GM23338 (cell line): ENCODE data around the gene NPIPA5. TPM values are rescaled to one million over a fixed set of nuclear protein-coding genes. Genes with fewer than 3 reads are reported as not detected.
A peak's percentile ranks its signal among the peaks of the same experiment; 100 is the strongest.

ENCODE experiments used
- ATAC-seq: fragments of 200-7000 bp; cut with Tn5 transposase; 3 replicates; pipeline ENCODE4 v1.9.1; 2020
- DNase-seq: peaks from one replicate; pipeline ENCODE4 v3.0.0-alpha.2; 2015; ENCODE audit warnings: low spot score
- H2AFZ ChIP-seq: fragments of 200-600 bp; sonication (generic); 2 replicates; pipeline ENCODE4 v1.8.0; 2016; ENCODE audit warnings: antibody characterized with exemption, mild to moderate bottlenecking, moderate library complexity
- H3F3A ChIP-seq: fragments of 200-600 bp; sonication (generic); replicated peaks from 2 replicates; pipeline ENCODE4 v1.8.0; 2017; ENCODE audit warnings: antibody characterized with exemption, mixed run types, low read depth
- H3K27ac ChIP-seq: fragments of 200-600 bp; sonication (generic); 2 replicates; pipeline ENCODE4 v1.6.1; 2016; ENCODE audit warnings: low read depth
- H3K27me3 ChIP-seq: fragments of 200-600 bp; sonication (generic); 2 replicates; pipeline ENCODE4 v1.8.0; 2016; ENCODE audit warnings: mild to moderate bottlenecking, mixed run types, moderate library complexity; ENCODE audit not compliant: insufficient read depth
- H3K36me3 ChIP-seq: fragments of 200-600 bp; sonication (generic); 2 replicates; pipeline ENCODE4 v1.8.0; 2016; ENCODE audit warnings: mild to moderate bottlenecking; ENCODE audit not compliant: insufficient read depth
- H3K4me1 ChIP-seq: fragments of 200-600 bp; sonication (generic); 2 replicates; pipeline ENCODE4 v1.8.0; 2016; ENCODE audit warnings: mild to moderate bottlenecking, moderate library complexity; ENCODE audit not compliant: insufficient read depth
- H3K4me2 ChIP-seq: fragments of 200-600 bp; sonication (generic); 2 replicates; pipeline ENCODE4 v1.7.1; 2017; ENCODE audit warnings: mixed run types
- H3K4me3 ChIP-seq: fragments of 200-600 bp; sonication (generic); 2 replicates; pipeline ENCODE4 v1.6.1; 2016; ENCODE audit warnings: mixed run types
- H3K79me2 ChIP-seq: fragments of 200-600 bp; sonication (generic); replicated peaks from 2 replicates; pipeline ENCODE4 v1.8.0; 2017; ENCODE audit warnings: mild to moderate bottlenecking; ENCODE audit not compliant: insufficient read depth
- H3K9me2 ChIP-seq: fragments of 200-600 bp; sonication (generic); 2 replicates; pipeline ENCODE4 v1.8.0; 2017; ENCODE audit not compliant: insufficient read depth
- H4K20me1 ChIP-seq: fragments of 200-600 bp; sonication (generic); replicated peaks from 2 replicates; pipeline ENCODE4 v1.8.0; 2017; ENCODE audit warnings: mild to moderate bottlenecking; ENCODE audit not compliant: insufficient read depth
- H3K27ac Mint-ChIP-seq: 2 replicates; pipeline ENCODE4 v1.8.0; 2020; ENCODE audit warnings: inconsistent platforms, mild to moderate bottlenecking, moderate library complexity, mixed read lengths
- H3K27me3 Mint-ChIP-seq: 3 replicates; pipeline ENCODE4 v1.8.0; 2022; ENCODE audit warnings: low read depth, mild to moderate bottlenecking, moderate library complexity, mixed read lengths, inconsistent platforms; ENCODE audit not compliant: insufficient read depth, poor library complexity
- H3K36me3 Mint-ChIP-seq: 3 replicates; pipeline ENCODE4 v1.8.0; 2021; ENCODE audit warnings: low read depth, mild to moderate bottlenecking, inconsistent platforms, moderate library complexity, mixed read lengths
- H3K4me1 Mint-ChIP-seq: 3 replicates; pipeline ENCODE4 v1.8.0; 2020; ENCODE audit warnings: mild to moderate bottlenecking, inconsistent platforms, mixed read lengths
- H3K4me3 Mint-ChIP-seq: 3 replicates; pipeline ENCODE4 v1.8.0; 2021; ENCODE audit warnings: moderate library complexity, mild to moderate bottlenecking, inconsistent platforms, mixed read lengths
- H3K9me3 Mint-ChIP-seq: 3 replicates; pipeline ENCODE4 v1.8.0; 2020; ENCODE audit warnings: moderate library complexity, mild to moderate bottlenecking, inconsistent platforms, mixed read lengths
- EZH2phosphoT487 ChIP-seq: fragments of 200-600 bp; sonication (generic); IDR thresholded peaks from one replicate; pipeline ENCODE4 v1.8.1; 2018; ENCODE audit warnings: antibody characterized with exemption; ENCODE audit not compliant: unreplicated experiment
- JUNB ChIP-seq: IDR thresholded peaks from one replicate; pipeline ENCODE4 v1.6.1; 2016; ENCODE audit warnings: antibody characterized with exemption; ENCODE audit not compliant: unreplicated experiment
- NANOG ChIP-seq: IDR thresholded peaks from 2 replicates; pipeline ENCODE4 v1.6.1; 2016; ENCODE audit warnings: antibody characterized with exemption, borderline replicate concordance
- POLR2AphosphoS5 ChIP-seq: IDR thresholded peaks from 2 replicates; pipeline ENCODE4 v1.6.1; 2016; ENCODE audit warnings: antibody characterized with exemption, low read depth
- REST ChIP-seq: IDR thresholded peaks from one replicate; pipeline ENCODE4 v1.6.1; 2018; ENCODE audit warnings: antibody characterized with exemption; ENCODE audit not compliant: unreplicated experiment
- ZNF114 ChIP-seq: fragments of 250-450 bp; sonication (Bioruptor Pico); IDR thresholded peaks from 2 replicates; pipeline ENCODE4 v1.5.0; 2020; ENCODE audit warnings: mild to moderate bottlenecking, moderate library complexity
- ZNF331 ChIP-seq: fragments of 250-450 bp; sonication (Bioruptor Pico); IDR thresholded peaks from 2 replicates; pipeline ENCODE4 v1.5.0; 2020; ENCODE audit warnings: low read depth, mild to moderate bottlenecking, moderate library complexity
- polyA plus RNA-seq: library from polyadenylated mRNA; unstranded; fragments of >200 nt; fragmentation: Nextera tagmentation; extraction: Ambion mirVana; gene quantifications from 2 replicates; pipeline ENCODE4 v1.2.1, GENCODE V29; 2016
- total RNA-seq: library from RNA; depleted of rRNA; stranded (reverse); fragments of >200 nt; shearing (Covaris generic); gene quantifications from 2 replicates; pipeline ENCODE4 v1.2.3, GENCODE V29; 2014
- TF ChIP-seq, protein P1 (sequence below): IDR thresholded peaks from 2 replicates; pipeline ENCODE4 v1.6.1; 2016; ENCODE audit warnings: antibody characterized with exemption
- TF ChIP-seq, protein P2 (sequence below), 2 experiments: fragments of 200-600 bp in 1 of 2; sonication (generic) in 1 of 2; conservative IDR thresholded peaks; 2 replicates each; pipeline versions ENCODE4 v1.5.1 to v1.6.1; 2016 to 2017; ENCODE audit warnings: antibody characterized with exemption in 2 of 2, low read depth in 2 of 2, mild to moderate bottlenecking in 2 of 2, moderate library complexity in 1 of 2

NPIPA5 gene
- total and polyA plus RNA-seq, 2 experiments from 2014 or later, result 0.56 to 2.7 TPM

- Mint-ChIP-seq H3K36me3 (no peaks in the 10 kb centered on the region), H3K4me1 (no peaks in the 10 kb centered on the region)
- no peaks in the 10 kb centered on the region for H3F3A ChIP-seq
These were observed 47.8 kb upstream of the NPIPA5 start for GRCh38 chr16:15425861-15426260.

DNA sequence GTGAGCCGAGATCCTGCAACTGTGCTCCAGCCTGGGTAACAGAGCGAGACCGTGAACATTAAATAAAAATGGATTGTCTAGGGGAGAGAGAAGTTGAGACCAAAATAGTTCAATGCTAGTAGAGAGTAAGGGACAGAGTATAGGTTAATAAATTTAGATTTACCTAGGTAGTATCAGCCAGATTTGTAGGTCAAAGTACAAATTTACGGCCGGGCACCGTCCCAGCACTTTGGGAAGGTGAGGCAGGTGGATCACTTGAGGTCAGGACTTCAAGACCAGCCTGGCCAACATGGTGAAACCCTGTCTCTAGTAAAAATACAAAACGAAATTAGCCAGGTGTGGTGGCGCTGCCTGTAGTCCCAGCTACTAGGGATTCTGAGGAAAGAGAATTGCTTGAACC lies 44.1 kb upstream of the NPIPA5 start:
- Histone ChIP-seq H3F3A (no peaks in the 10 kb centered on the region), H3K4me3 (no peak overlapping the region), H3K79me2 (no peaks in the 10 kb centered on the region), H2AFZ (no peak overlapping the region), H3K4me2 (no peak overlapping the region), H3K27ac (no peak overlapping the region), H4K20me1 (0 out of 2 replicates have a peak, but pooled peaks cover 3% of the 10 kb centered on the region), H3K36me3 (no peaks in the 10 kb centered on the region), H3K4me1 (no peaks in the 10 kb centered on the region), H3K9me2 (no peaks in the 10 kb centered on the region), H3K27me3 (no peaks in the 10 kb centered on the region)
- ATAC-seq, result no peak
- Mint-ChIP-seq H3K4me1 (no peaks in the 10 kb centered on the region), H3K4me3 (no peak overlapping the region), H3K9me3 (no peaks in the 10 kb centered on the region), H3K27ac (no peak overlapping the region), H3K36me3 (no peaks in the 10 kb centered on the region), H3K27me3 (peaks cover 3% of the 10 kb centered on the region)
- DNase-seq, result no peak
- TF ChIP-seq EZH2phosphoT487, result no peak
- TF ChIP-seq ZNF331 (CRISPR knock-in tag), result no peak
- TF ChIP-seq JUNB, result no peak
- TF ChIP-seq, protein P1, sequence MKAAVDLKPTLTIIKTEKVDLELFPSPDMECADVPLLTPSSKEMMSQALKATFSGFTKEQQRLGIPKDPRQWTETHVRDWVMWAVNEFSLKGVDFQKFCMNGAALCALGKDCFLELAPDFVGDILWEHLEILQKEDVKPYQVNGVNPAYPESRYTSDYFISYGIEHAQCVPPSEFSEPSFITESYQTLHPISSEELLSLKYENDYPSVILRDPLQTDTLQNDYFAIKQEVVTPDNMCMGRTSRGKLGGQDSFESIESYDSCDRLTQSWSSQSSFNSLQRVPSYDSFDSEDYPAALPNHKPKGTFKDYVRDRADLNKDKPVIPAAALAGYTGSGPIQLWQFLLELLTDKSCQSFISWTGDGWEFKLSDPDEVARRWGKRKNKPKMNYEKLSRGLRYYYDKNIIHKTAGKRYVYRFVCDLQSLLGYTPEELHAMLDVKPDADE, result no peak
- no peak for TF ChIP-seq REST
- TF ChIP-seq, protein P2, sequence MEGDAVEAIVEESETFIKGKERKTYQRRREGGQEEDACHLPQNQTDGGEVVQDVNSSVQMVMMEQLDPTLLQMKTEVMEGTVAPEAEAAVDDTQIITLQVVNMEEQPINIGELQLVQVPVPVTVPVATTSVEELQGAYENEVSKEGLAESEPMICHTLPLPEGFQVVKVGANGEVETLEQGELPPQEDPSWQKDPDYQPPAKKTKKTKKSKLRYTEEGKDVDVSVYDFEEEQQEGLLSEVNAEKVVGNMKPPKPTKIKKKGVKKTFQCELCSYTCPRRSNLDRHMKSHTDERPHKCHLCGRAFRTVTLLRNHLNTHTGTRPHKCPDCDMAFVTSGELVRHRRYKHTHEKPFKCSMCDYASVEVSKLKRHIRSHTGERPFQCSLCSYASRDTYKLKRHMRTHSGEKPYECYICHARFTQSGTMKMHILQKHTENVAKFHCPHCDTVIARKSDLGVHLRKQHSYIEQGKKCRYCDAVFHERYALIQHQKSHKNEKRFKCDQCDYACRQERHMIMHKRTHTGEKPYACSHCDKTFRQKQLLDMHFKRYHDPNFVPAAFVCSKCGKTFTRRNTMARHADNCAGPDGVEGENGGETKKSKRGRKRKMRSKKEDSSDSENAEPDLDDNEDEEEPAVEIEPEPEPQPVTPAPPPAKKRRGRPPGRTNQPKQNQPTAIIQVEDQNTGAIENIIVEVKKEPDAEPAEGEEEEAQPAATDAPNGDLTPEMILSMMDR (conservative IDR thresholded peaks at IDR 0.05; ENCODE audit: low read depth in 2 of 2), result no peak

More at GRCh38 chr16:15425861-15426260, 47.8 kb upstream of the NPIPA5 start:
- Histone ChIP-seq H3K27ac (no peak overlapping the region), H4K20me1 (no peaks in the 10 kb centered on the region), H3K4me2 (no peak overlapping the region), H2AFZ (0 out of 2 replicates have a peak overlapping the region, but pooled peaks have one; percentile 28), H3K4me3 (no peak overlapping the region), H3K27me3 (no peaks in the 10 kb centered on the region), H3K79me2 (no peaks in the 10 kb centered on the region), H3K36me3 (no peaks in the 10 kb centered on the region), H3K4me1 (no peaks in the 10 kb centered on the region), H3K9me2 (no peaks in the 10 kb centered on the region)
- Mint-ChIP-seq H3K9me3 (no peaks in the 10 kb centered on the region), H3K27me3 (peaks cover 3% of the 10 kb centered on the region), H3K27ac (no peak overlapping the region), H3K4me3 (no peak overlapping the region)
- TF ChIP-seq NANOG (no peak), ZNF114 (CRISPR knock-in tag) (no peak), POLR2AphosphoS5 (no peak), EZH2phosphoT487 (no peak)
- TF ChIP-seq, protein P1, result no peak
- DNase-seq, result no peak
- ATAC-seq, result no peak
